ENCODE results near the gene TECPR2. TPM values are rescaled to one million over a fixed set of nuclear protein-coding genes. Genes with fewer than 3 reads are reported as not detected.

The TECPR2 gene
- total RNA-seq, 1 donor from 2014 or later = 26.9 TPM

DNA sequence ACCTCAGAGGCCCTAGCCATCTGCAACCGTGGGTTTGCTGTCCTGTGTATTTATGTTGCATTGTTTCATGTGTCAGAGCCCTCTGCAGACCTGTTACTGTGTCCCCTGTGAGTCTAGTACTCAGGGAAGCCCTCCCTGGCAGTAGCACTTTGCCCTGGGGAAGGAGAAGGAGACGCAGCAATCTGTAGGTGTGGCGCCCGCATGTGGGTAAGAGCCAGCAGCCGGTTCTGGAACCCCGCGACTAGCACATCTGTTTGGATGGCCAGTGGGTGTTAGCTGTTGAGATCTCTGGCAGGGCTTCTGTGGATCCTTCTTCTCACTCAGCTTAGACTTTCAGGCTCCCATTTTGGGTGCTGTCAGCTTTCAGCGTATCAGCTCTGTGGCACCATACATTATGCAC is 57.0 kb downstream of the TECPR2 start:
- peaks cover 15% of the 10 kb centered on the region for H3K36me3 Mint-ChIP-seq (ENCODE audit: unreplicated experiment)
- no peaks in the 10 kb centered on the region for H3K27me3 Mint-ChIP-seq (ENCODE audit: unreplicated experiment)
- no peak for DNase-seq (ENCODE audit: extremely low spot score, unreplicated experiment)
- H3K27ac Mint-ChIP-seq (ENCODE audit: unreplicated experiment) = no peak overlapping the region
- no peaks in the 10 kb centered on the region for H3K4me1 Mint-ChIP-seq (ENCODE audit: unreplicated experiment)
- H3K9me3 Mint-ChIP-seq (ENCODE audit: unreplicated experiment) = no peaks in the 10 kb centered on the region
- H3K4me3 Mint-ChIP-seq (ENCODE audit: unreplicated experiment) = no peak overlapping the region
- TF ChIP-seq, protein P1, sequence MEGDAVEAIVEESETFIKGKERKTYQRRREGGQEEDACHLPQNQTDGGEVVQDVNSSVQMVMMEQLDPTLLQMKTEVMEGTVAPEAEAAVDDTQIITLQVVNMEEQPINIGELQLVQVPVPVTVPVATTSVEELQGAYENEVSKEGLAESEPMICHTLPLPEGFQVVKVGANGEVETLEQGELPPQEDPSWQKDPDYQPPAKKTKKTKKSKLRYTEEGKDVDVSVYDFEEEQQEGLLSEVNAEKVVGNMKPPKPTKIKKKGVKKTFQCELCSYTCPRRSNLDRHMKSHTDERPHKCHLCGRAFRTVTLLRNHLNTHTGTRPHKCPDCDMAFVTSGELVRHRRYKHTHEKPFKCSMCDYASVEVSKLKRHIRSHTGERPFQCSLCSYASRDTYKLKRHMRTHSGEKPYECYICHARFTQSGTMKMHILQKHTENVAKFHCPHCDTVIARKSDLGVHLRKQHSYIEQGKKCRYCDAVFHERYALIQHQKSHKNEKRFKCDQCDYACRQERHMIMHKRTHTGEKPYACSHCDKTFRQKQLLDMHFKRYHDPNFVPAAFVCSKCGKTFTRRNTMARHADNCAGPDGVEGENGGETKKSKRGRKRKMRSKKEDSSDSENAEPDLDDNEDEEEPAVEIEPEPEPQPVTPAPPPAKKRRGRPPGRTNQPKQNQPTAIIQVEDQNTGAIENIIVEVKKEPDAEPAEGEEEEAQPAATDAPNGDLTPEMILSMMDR (IDR thresholded peaks at IDR 0.05) = no peak

DNA sequence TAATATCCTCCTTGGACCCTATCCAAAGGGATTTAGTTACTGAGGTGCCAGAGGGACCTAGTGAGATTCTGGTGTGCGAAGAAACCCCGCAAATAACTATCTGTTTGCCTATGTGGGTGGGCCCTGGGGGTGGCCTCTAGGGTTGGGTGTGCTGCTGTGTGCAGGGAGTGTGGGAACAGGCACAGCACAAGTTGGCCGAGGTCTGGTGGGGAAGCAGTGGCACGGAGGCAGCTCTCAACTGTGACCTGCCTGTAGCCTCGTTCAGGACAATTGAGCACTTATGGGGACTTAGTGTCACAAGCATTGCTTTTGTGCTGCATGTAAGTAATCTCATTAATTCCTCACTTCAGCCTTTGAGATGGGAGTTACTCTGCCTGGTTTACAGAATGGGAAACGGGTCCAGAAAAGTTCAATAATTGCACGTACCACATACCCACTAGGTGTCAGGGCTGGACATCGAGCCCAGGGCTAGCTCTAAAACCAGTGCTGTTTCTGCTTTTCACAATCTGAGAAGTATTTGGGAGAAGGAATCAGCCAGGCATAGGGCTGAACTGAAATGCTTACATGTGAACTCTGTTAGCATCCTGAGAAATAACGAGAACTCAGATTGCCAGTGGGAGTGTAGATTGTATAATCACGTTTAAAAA is 58.8 kb downstream of the TECPR2 start:
- TF ChIP-seq, protein P1 (IDR thresholded peaks at IDR 0.05) = no peak
- no peak overlapping the region for H3K4me3 Mint-ChIP-seq (ENCODE audit: unreplicated experiment)
- no peaks in the 10 kb centered on the region for H3K27me3 Mint-ChIP-seq (ENCODE audit: unreplicated experiment)
- H3K27ac Mint-ChIP-seq (ENCODE audit: unreplicated experiment) = no peak overlapping the region
- peaks cover 15% of the 10 kb centered on the region for H3K36me3 Mint-ChIP-seq (ENCODE audit: unreplicated experiment)
- H3K9me3 Mint-ChIP-seq (ENCODE audit: unreplicated experiment) = no peaks in the 10 kb centered on the region
- H3K4me1 Mint-ChIP-seq (ENCODE audit: unreplicated experiment) = no peaks in the 10 kb centered on the region
- no peak for DNase-seq (ENCODE audit: extremely low spot score, unreplicated experiment)

DNA sequence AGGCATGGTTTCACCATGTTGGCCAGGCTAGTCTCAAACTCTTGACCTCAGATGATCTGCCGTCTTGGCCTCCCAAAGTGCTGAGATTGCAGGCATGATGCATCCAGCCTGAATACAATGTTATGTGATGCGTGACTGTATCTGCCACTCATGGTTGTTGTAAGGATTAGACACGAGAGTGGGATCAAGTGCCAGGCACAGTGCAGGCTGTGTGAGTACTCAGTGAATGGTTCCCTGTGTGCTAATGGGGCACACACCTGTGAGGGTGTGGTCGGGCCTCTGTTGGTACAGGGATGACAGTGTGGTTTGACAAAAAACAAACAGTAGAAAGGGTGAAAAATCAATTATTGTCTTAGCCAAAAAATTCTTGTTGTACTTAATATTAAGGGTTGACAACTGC is 61.8 kb downstream of the TECPR2 start:
- Mint-ChIP-seq H3K27ac (ENCODE audit: unreplicated experiment) (no peak overlapping the region), H3K27me3 (ENCODE audit: unreplicated experiment) (no peaks in the 10 kb centered on the region), H3K9me3 (ENCODE audit: unreplicated experiment) (no peaks in the 10 kb centered on the region), H3K4me3 (ENCODE audit: unreplicated experiment) (no peak overlapping the region), H3K36me3 (ENCODE audit: unreplicated experiment) (peaks cover 29% of the 10 kb centered on the region), H3K4me1 (ENCODE audit: unreplicated experiment) (no peaks in the 10 kb centered on the region)
- DNase-seq (ENCODE audit: extremely low spot score, unreplicated experiment) = no peak
- TF ChIP-seq, protein P1 (IDR thresholded peaks at IDR 0.05) = no peak

GRCh38 chr14:102424923-102425322 is 62.2 kb downstream of the TECPR2 start:
- H3K9me3 Mint-ChIP-seq (ENCODE audit: unreplicated experiment) = no peaks in the 10 kb centered on the region
- DNase-seq (ENCODE audit: extremely low spot score, unreplicated experiment) = no peak
- peaks cover 29% of the 10 kb centered on the region for H3K36me3 Mint-ChIP-seq (ENCODE audit: unreplicated experiment)
- H3K4me1 Mint-ChIP-seq (ENCODE audit: unreplicated experiment) = no peaks in the 10 kb centered on the region
- no peak overlapping the region for H3K27ac Mint-ChIP-seq (ENCODE audit: unreplicated experiment)
- no peak overlapping the region for H3K4me3 Mint-ChIP-seq (ENCODE audit: unreplicated experiment)
- no peaks in the 10 kb centered on the region for H3K27me3 Mint-ChIP-seq (ENCODE audit: unreplicated experiment)
- TF ChIP-seq, protein P1 (IDR thresholded peaks at IDR 0.05) = no peak

GRCh38 chr14:102426796-102427195 is 64.1 kb downstream of the TECPR2 start:
- Mint-ChIP-seq H3K4me3 (ENCODE audit: unreplicated experiment) (no peak overlapping the region), H3K27me3 (ENCODE audit: unreplicated experiment) (no peaks in the 10 kb centered on the region), H3K36me3 (ENCODE audit: unreplicated experiment) (peaks cover 29% of the 10 kb centered on the region), H3K27ac (ENCODE audit: unreplicated experiment) (no peak overlapping the region), H3K9me3 (ENCODE audit: unreplicated experiment) (no peaks in the 10 kb centered on the region), H3K4me1 (ENCODE audit: unreplicated experiment) (no peaks in the 10 kb centered on the region)
- TF ChIP-seq, protein P1 (IDR thresholded peaks at IDR 0.05) = no peak
- no peak for DNase-seq (ENCODE audit: extremely low spot score, unreplicated experiment)

Measured in osteocyte (in vitro differentiated cells).